NCI-H1105 (cell line): Measurements from ENCODE around the gene OLA1.

Source experiments
- DNase-seq: peaks from one replicate; lab custom pipeline; 2025; lab: John Stamatoyannopoulos, UW

Gene OLA1

DNA sequence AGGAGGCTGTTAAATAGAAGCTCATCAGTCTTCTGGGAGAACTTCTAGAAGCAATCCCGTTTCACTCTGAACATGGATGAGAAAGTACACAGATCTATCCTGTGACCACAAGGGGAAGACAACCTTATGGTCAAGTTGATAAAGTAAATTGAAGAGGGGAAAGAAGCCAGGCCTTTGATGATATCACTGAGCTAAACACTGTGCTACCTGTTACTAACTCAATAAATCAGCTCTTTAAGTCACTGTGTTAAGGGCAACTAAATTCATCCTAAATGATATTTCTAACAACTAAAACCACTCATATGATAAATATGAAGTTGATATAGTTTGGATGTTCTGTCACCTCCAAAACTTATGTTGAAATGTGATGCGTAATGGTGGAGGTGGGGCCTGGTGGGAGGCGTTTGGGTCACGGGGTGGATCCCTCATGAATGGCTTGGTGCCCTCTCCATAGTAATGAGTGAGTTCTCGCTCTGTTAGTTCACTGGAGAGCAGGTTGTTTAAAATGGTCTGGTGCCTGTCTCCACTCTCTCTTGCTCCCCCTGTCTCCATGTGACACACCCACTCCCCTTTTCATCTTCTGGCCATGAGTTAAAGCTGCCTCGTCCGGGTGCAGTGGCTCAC, 23.6 kb downstream of the OLA1 start:
- no peak for DNase-seq

GRCh38 chr2:174224125-174224524, 24.2 kb downstream of the OLA1 start:
- DNase-seq: no peak

DNA sequence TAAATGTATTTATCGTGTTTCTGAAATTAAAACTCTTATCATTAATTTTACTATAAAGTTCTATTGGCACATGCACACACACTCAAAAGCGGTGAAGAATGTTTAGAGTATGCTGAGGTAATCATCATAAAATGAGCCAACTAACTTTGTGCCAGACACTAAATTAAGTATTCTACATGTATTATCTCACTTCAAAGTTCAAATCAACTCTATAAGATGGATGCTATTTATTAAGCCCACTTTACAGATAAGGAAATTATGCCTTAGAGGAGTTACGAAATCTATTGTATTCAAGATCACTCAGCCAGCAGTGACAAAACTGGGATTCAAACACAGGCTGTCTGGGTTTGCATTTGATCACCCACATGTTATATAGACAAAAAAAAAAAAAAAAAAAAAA, 24.9 kb downstream of the OLA1 start:
- DNase-seq: no peak

DNA sequence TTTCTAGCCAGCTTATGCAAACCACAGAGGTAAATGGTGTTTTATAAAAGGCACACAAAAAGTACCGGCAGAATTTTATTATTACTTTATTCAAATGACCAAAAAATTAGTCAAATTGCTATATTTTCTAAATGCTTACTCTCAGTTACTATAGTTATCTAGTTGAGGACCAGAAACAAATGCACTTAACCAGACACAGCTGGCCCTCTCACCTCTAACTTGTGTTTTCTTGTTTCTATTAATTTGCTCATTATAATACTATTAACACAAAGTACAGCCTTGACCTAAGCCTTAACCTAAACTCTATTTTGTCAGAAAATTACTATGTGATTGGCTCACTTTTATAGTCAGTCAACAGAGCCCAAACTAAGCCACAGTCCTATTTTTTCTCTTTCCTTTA, 26.2 kb downstream of the OLA1 start:
- DNase-seq: no peak

GRCh38 chr2:174219321-174219720, 29.0 kb downstream of the OLA1 start:
- no peak for DNase-seq

GRCh38 chr2:174218773-174219172, 29.6 kb downstream of the OLA1 start:
- DNase-seq: no peak

DNA sequence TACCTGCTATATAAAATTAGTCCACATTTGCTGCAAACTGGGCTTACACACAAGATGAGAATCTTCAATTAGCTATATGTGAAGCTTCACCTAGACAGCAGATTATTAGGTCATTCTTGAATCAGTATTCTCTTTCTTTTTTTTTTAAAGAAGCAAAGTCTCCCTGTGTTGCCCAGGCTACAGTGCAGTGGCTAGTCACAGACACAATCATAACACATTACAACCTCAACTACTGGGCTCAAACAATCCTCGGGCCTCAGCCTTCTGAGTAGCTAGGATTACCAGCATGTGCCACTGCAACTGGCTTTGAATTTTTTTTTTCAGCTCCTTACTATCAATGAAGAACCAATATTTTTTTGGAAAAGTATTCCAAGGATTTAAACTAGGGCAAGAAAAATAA, 30.5 kb downstream of the OLA1 start:
- DNase-seq: no peak

DNA sequence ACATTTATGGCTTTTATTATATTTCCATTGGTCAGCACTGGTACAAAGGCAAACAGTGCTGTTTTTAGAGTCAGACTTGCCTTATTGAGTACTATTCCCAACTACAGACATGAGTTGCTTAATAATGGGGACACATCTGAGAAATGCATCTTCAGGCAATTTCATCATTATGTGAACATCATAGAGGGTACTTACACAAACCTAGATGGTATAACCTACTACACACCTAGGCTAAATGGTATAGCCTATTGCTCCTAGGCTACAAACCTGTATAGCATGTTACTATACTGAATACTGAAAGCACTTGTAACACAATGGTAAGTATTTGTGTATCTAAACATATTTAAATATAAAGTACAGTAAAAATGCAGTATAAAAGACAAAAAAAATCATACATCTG, 36.4 kb downstream of the OLA1 start:
- no peak for DNase-seq

DNA sequence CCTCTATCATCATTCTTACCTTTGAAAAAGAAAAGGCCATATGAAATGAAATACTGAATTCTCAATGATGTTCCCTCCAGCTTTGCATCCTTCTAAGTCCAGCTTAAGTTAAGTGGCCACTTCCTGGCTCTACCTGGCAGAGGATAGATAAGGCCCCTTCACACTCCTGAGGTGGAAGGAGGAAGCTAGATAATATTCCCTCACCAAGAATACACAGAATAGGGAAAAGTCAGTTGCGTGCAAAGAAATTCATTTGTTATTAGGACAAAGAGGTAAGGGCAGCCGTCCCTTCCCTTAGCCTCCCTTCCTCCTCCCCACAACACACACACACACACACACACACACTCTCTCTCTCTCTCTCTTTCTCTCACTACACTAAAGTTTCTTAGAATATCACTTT, 37.5 kb downstream of the OLA1 start:
- DNase-seq: no peak

- DNase-seq: no peak
These were observed 39.0 kb downstream of the OLA1 start for GRCh38 chr2:174209325-174209724.

DNA sequence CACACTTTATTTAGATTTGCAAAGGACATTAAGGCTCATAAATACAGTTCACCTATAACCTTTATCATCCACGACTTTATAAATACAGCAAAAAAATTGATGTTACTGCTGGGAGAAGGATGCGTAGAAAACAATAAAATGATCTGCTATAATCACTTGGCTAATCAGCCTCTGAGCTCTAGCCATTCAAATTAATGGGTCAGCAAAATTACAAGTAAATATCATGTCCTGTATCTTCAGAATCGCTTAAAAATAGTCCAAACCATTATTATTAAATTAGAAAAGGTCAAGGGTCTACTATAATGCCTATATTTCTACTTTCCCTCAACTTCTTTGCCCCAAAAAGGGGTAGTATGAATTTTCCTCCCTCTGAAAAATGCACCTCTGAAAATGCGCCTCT, 40.3 kb downstream of the OLA1 start:
- DNase-seq: no peak

- no peak for DNase-seq
These were observed 42.8 kb downstream of the OLA1 start for GRCh38 chr2:174205562-174205961.

GRCh38 chr2:174202188-174202587, 46.1 kb downstream of the OLA1 start:
- no peak for DNase-seq

- DNase-seq: no peak
These were observed 49.3 kb downstream of the OLA1 start for GRCh38 chr2:174198846-174199564.

DNA sequence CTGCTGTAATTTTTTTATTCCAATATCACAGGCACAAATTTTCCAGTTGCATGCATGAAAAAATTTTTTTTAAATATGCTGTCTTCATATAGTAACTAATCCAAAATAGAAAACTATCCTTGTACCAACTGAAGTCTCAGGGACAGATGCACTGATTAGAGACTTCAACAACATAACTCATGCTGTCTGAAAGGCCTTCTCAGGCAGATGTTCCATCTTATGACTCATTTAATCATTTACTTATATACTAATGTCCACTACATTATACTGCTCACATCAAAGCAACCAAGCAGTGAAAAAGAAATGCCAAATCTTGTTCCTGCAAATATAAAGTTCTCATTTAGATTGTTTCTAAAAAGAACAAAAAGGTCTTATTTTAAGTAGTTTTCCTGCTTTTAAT, 53.1 kb downstream of the OLA1 start:
- no peak for DNase-seq

DNA sequence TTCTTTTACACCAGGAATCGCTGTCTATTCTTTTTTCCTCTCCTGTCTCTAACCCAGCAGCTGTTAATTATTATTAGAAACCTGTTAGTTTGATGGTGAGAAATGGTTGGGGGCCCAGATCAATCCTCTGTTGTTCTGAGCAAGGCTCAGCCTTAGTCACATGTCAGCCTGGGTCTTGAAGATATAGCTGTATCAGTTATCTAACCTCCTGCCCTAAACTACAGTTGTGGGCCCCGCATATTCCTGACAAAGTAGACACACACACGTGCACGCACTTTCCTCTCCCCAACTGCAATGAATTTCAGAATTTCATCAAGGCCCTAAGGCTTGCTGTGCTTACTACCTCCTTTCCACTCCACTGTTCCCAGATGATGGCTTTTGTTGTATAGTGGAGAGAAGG, 54.6 kb downstream of the OLA1 start:
- no peak for DNase-seq

GRCh38 chr2:174192664-174193063, 55.7 kb downstream of the OLA1 start:
- DNase-seq: no peak

DNA sequence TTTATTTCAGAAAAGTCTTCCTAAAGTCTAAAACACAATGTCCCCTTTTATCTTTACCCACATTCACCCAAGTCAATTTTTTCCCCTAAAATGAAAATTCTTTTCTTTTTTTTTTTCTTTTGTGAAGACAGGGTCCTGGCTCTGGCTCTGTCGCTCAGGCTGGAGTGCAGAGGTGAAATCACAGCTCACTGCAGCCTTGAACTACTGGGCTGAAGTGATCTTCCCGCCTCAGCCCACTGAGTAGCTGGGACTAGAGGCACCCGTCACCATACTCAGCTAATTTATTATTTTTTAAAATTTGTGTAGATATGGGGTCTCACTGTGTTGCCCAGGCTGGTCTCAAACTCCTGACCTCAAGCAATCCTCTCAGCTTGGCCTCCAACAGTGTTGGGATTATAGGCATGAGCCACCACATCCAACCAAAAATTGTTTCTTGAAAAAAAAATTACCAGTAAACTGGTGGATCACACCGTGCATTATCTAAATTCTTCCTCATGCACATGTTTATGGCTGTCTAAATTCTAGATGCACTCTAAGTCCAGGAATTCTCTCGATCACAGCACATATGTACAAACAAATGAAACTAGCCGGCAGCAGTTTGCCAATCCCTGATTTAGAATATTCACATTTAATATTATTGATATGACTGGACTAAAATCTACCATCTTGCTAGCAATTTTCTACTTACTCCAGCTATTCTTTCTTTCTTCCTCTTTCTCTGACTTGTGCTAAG, 56.8 kb downstream of the OLA1 start:
- DNase-seq: no peak

DNA sequence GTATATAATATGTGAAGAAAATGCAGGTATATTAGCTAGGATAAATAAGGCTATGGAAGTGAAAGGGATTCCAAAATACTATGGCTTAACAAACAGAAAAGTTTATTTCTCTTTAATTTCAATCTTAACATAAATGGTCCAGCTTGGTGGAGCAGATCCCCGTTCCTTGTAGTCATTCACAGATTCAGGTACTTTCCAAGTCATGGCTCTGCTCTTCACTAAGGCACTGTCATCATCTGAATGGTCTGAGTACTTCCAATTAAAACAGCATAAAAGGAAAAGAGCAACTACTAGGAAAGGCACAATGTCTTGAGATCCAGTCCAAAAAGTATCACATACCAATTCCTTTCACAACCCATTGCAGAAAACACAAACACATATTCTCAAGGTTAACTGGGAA, 63.4 kb downstream of the OLA1 start:
- no peak for DNase-seq

DNA sequence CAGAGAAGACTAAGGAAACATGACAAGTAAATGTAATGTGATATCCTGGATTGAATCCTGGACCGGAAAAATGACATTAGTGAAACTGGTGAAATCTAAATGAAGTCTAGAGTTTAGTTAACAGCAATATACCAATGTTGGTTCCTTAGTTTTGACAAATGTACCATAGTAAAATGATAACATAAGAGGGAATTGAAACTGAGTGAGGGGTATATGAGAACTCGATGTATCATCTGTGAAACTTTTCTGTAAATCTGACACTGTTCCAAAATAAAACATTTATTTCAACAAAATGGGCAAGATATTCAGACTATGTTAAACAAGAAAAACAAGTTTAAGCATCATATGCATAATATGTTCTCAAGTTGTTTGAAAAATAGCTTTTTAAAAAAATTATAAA, 63.8 kb downstream of the OLA1 start:
- DNase-seq: no peak

DNA sequence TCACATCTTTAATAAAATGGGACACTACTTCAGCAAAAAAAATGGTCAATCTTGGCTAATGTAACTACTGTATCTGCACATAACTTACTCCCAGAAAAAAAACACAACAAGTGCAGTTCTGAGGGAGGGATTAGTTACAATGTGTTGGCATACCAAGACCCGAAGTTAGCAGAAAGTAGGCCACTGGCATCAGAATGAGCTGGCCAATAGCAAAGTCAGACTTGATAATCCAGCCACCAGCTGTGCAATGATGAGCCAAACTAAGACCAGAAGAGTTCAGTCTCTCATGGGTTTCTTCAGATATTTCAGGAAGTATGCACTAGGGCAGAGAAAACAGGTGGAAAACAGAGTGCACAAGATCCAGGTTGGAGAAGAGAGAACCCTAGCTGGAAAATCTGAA, 65.3 kb downstream of the OLA1 start:
- no peak for DNase-seq

GRCh38 chr2:174181368-174181767, 67.0 kb downstream of the OLA1 start:
- DNase-seq: no peak

- no peak for DNase-seq
These were observed 67.6 kb downstream of the OLA1 start for GRCh38 chr2:174180726-174181236.
